OCI-LY1 (cell line): ENCODE measurements around the gene INAVA.

Source experiments
- CTCF ChIP-seq: fragments of 200-600 bp; sonication (generic), shearing (Covaris generic); IDR thresholded peaks from 2 replicates; pipeline ENCODE4 v1.5.1; 2017; ENCODE audit warnings: mild to moderate bottlenecking, antibody characterized with exemption, low read length, moderate library complexity, mixed read lengths
- EZH2 ChIP-seq: fragments of 200-600 bp; sonication (generic), shearing (Covaris generic); IDR thresholded peaks from 2 replicates; pipeline ENCODE4 v1.8.0; 2017; ENCODE audit warnings: borderline replicate concordance, mixed run types, mild to moderate bottlenecking, antibody characterized with exemption, low read length, moderate library complexity, mixed read lengths

GRCh38 chr1:200875416-200875815 lies 19.3 kb upstream of the INAVA start:
- TF ChIP-seq CTCF (no peak), EZH2 (no peak)
